ENCODE measurements around the gene C1RL. TPM values are rescaled to one million over a fixed set of nuclear protein-coding genes. Genes with fewer than 3 reads are reported as not detected.
"Not testable (repeated sequence)": the region's sequence is repeated elsewhere in the genome, so short reads cannot be mapped to it uniquely, and the experiment has no call there.

Gene C1RL
- total and polyA plus RNA-seq, 10 donors = 19.1 to 126 (median 84.4) TPM

- Histone ChIP-seq H3K4me3 (peak overlapping the region in 6 of 8 donors; percentile 58 to 86 (median 68)), H3K9me3 (peaks cover 0 to 15% (median 11%) of the 10 kb centered on the region in 8 donors), H3K36me3 (peaks cover 0 to 21% (median 7%) of the 10 kb centered on the region in 6 donors), H3K4me1 (peaks cover 16 to 90% (median 55%) of the 10 kb centered on the region in 6 donors), H3K27ac (peak overlapping the region; percentile 89 to 98 (median 96)), H3K27me3 (replicated peaks in 1 of 7) (no peaks in the 10 kb centered on the region)
- TF ChIP-seq CTCF (IDR thresholded peaks at IDR 0.05 in 8 of 11, conservative IDR thresholded peaks at IDR 0.05 in 3 of 11) (peak in 1 of 11 experiments; percentile 37), POLR2A (IDR thresholded peaks at IDR 0.05) (no peak), POLR2AphosphoS5 (IDR thresholded peaks at IDR 0.05) (no peak)
- intact Hi-C loops (cut with DNase I; ENCODE audit: low total_unique reads) = no loop called here
- WGBS, 5 donors = 54 to 71% (median 67%) methylated on average over 5 of the region's 5 CpGs
- no peak for DNase-seq
These were observed 532 bp upstream of the C1RL start for GRCh38 chr12:7109572-7109920.

GRCh38 chr12:7108003-7108795 lies 815 bp downstream of the C1RL start:
- Histone ChIP-seq H3K27ac (peak overlapping the region; percentile 89 to 98 (median 96)), H3K36me3 (peaks cover 0 to 28% (median 14%) of the 10 kb centered on the region in 6 donors), H3K9me3 (peaks cover 0 to 15% (median 11%) of the 10 kb centered on the region in 8 donors), H3K4me1 (peaks cover 16 to 95% (median 52%) of the 10 kb centered on the region in 6 donors), H3K27me3 (replicated peaks in 1 of 7) (no peaks in the 10 kb centered on the region), H3K4me3 (peak overlapping the region; percentile 58 to 86 (median 68))
- intact Hi-C loops (cut with DNase I; ENCODE audit: low total_unique reads) = no loop called here
- peak in 1 of 11 experiments; percentile 20 for TF ChIP-seq CTCF (IDR thresholded peaks at IDR 0.05 in 8 of 11, conservative IDR thresholded peaks at IDR 0.05 in 3 of 11)
- TF ChIP-seq POLR2A (IDR thresholded peaks at IDR 0.05) = peak in 2 of 3 donors; percentile 11 to 33
- TF ChIP-seq POLR2AphosphoS5 (IDR thresholded peaks at IDR 0.05) = peak; percentile 87 to 92 (median 89)
- WGBS, 5 donors = 2 to 10% (median 3%) methylated on average over 17 to 30 of the region's 30 CpGs
- peak; percentile 97 for DNase-seq

- Histone ChIP-seq H3K4me3 (peak overlapping the region; percentile 58 to 86 (median 68)), H3K27me3 (replicated peaks in 1 of 7) (no peaks in the 10 kb centered on the region), H3K9me3 (peaks cover 0 to 15% (median 11%) of the 10 kb centered on the region in 8 donors), H3K36me3 (peaks cover 0 to 29% (median 14%) of the 10 kb centered on the region in 6 donors), H3K27ac (peak overlapping the region; percentile 89 to 98 (median 96)), H3K4me1 (peaks cover 12 to 94% (median 48%) of the 10 kb centered on the region in 6 donors)
- TF ChIP-seq POLR2AphosphoS5 (IDR thresholded peaks at IDR 0.05) = no peak
- TF ChIP-seq POLR2A (IDR thresholded peaks at IDR 0.05) = no peak
- peak in 1 of 11 experiments; percentile 3 for TF ChIP-seq CTCF (IDR thresholded peaks at IDR 0.05 in 8 of 11, conservative IDR thresholded peaks at IDR 0.05 in 3 of 11)
- intact Hi-C loops (cut with DNase I; ENCODE audit: low total_unique reads) = no loop called here
- WGBS, 5 donors = 28 to 63% (median 33%) methylated on average over 3 of the region's 3 CpGs
- DNase-seq = no peak
These were observed 1.4 kb downstream of the C1RL start for GRCh38 chr12:7107636-7108002.

- Histone ChIP-seq H3K4me3 (peak overlapping the region in 5 of 8 donors; percentile 58 to 86 (median 68)), H3K36me3 (peaks cover 0 to 34% (median 14%) of the 10 kb centered on the region in 6 donors), H3K4me1 (peaks cover 9 to 94% (median 45%) of the 10 kb centered on the region in 6 donors), H3K9me3 (peaks cover 0 to 15% (median 11%) of the 10 kb centered on the region in 8 donors), H3K27ac (peak overlapping the region in 7 of 8 donors; percentile 94 to 98 (median 96))
- DNase-seq; H3K27me3 ChIP-seq (replicated peaks in 1 of 7); intact Hi-C loops (cut with DNase I; ENCODE audit: low total_unique reads): not testable (repeated sequence)
- 97 to 100% (median 98%) methylated on average over 5 of the region's 5 CpGs for WGBS, 5 donors
These were observed 1.8 kb downstream of the C1RL start for GRCh38 chr12:7107181-7107580.

All from spleen (tissue), 11 donors.